ENCODE data around the gene SLC39A8.

DNA sequence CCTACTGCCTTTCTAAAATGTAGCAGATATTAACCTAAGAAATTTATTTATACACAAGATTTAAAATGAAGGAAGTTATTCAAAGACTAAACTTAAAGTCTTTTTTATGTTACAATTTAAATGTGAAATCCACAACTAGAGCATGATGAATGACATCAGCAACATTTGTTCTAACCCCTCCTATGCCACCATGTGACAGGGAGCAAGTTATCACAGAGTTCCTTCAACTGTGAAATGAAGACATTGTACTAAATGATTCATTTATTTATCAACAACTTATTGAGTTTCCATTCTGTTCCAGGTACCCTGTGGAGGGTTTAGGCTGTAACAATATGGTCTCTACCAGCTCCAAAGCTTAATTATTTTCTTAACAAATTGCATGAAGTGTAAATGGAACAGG is 76.9 kb downstream of the SLC39A8 start:
- TF ChIP-seq POLR2A (IDR thresholded peaks at IDR 0.05; ENCODE audit: low read depth, low read length) (no peak), POLR2AphosphoS5 (IDR thresholded peaks at IDR 0.05; ENCODE audit: low read depth, low read length) (no peak)
